Measurements from ENCODE around the gene RGS3.

DNA sequence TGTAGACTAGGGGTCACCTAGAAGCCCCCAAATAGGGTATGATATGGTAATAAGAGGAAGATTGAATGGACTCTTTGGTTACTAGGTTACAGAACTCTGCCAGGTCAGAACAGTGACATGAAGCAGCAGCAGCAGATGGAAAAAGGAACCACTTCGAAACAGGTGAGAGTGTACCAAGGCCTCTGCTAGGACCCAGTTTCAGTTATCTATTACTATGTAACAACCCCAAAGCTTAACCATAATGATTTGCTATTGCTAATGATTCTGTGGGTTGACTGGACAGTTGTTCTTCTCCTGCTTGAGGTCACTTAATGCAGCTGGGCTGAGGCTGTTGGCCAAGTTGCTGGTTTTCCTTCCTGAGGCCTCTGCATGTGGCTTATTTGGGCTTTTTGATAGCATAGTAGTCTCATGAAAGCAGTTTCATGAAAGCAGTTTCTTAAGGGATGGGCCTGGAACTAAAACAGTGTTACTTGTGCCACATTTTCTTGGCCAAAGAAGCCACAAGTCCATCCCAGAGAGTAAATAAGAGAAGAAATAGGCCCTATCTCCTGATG, 35.4 kb upstream of the RGS3 start:
- TF ChIP-seq POLR2AphosphoS5 (IDR thresholded peaks at IDR 0.05) = no peak
- TF ChIP-seq, protein P1, sequence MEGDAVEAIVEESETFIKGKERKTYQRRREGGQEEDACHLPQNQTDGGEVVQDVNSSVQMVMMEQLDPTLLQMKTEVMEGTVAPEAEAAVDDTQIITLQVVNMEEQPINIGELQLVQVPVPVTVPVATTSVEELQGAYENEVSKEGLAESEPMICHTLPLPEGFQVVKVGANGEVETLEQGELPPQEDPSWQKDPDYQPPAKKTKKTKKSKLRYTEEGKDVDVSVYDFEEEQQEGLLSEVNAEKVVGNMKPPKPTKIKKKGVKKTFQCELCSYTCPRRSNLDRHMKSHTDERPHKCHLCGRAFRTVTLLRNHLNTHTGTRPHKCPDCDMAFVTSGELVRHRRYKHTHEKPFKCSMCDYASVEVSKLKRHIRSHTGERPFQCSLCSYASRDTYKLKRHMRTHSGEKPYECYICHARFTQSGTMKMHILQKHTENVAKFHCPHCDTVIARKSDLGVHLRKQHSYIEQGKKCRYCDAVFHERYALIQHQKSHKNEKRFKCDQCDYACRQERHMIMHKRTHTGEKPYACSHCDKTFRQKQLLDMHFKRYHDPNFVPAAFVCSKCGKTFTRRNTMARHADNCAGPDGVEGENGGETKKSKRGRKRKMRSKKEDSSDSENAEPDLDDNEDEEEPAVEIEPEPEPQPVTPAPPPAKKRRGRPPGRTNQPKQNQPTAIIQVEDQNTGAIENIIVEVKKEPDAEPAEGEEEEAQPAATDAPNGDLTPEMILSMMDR (IDR thresholded peaks at IDR 0.05) = no peak
